GM08714 (cell line): ENCODE results near the gene IGF2BP1.

ENCODE experiments used
- H3K4me3 ChIP-seq: fragments of 200-500 bp; sonication (Bioruptor generic); 2 replicates; pipeline ENCODE4 v1.5.1; 2014; ENCODE audit warnings: mild to moderate bottlenecking, low read length, inconsistent platforms
- ZNF274 ChIP-seq: IDR thresholded peaks from 2 replicates; pipeline ENCODE4 v1.6.1; 2012; ENCODE audit warnings: mild to moderate bottlenecking, low read depth, low read length

The IGF2BP1 gene

DNA sequence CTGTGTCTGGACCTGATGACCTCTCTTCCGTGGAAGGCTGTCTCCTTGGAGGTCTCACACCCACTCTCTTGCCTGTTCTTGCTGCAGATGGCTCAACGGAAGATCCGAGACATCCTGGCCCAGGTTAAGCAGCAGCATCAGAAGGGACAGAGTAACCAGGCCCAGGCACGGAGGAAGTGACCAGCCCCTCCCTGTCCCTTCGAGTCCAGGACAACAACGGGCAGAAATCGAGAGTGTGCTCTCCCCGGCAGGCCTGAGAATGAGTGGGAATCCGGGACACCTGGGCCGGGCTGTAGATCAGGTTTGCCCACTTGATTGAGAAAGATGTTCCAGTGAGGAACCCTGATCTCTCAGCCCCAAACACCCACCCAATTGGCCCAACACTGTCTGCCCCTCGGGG, 52.1 kb downstream of the IGF2BP1 start:
- no peak overlapping the region for H3K4me3 ChIP-seq
- no peak for TF ChIP-seq ZNF274

DNA sequence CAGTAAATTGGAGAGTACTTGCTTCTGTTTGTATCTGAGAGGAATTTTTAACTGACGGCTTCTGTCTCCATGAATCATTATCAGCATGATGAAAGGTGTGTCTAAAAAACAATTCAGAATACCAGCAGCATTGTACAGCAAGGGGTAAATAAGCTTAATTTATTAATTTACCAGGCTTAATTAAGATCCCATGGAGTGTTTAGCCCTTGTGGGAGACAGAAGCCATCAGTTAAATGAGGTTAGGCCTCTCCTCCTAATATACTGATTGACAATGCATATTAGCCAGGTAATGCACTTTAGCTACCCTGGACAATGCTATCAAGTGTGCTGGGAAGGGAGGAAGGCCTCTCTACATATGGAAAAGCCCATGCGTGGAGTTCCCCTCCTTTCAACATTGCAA, 53.4 kb downstream of the IGF2BP1 start:
- H3K4me3 ChIP-seq, result no peak overlapping the region
- TF ChIP-seq ZNF274, result no peak

DNA sequence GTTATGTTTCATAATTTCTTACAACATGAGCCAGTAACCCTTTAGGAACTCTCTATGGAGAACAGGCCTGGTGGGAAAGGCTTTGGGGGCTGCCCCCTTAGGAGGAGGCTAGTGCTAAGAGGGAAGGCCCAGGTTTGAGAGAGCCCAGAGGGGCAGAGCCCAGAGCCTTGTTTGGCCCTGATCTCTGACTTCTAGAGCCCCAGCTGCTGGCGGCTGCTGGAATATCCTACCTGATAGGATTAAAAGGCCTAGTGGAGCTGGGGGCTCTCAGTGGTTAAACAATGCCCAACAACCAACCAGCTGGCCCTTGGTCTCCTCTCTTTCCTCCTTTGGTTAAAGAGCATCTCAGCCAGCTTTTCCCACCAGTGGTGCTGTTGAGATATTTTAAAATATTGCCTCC, 54.1 kb downstream of the IGF2BP1 start:
- H3K4me3 ChIP-seq, result no peak overlapping the region
- no peak for TF ChIP-seq ZNF274

DNA sequence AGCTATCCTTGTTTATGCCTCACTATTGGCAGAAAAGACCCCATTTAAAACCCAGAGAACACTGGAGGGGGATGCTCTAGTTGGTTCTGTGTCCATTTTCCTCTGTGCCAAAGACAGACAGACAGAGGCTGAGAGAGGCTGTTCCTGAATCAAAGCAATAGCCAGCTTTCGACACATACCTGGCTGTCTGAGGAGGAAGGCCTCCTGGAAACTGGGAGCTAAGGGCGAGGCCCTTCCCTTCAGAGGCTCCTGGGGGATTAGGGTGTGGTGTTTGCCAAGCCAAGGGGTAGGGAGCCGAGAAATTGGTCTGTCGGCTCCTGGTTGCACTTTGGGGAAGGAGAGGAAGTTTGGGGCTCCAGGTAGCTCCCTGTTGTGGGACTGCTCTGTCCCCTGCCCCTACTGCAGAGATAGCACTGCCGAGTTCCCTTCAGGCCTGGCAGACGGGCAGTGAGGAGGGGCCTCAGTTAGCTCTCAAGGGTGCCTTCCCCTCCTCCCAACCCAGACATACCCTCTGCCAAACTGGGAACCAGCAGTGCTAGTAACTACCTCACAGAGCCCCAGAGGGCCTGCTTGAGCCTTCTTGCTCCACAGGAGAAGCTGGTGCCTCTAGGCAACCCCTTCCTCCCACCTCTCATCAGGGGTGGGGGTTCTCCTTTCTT, 56.1 kb downstream of the IGF2BP1 start:
- no peak overlapping the region for H3K4me3 ChIP-seq
- TF ChIP-seq ZNF274, result no peak

DNA sequence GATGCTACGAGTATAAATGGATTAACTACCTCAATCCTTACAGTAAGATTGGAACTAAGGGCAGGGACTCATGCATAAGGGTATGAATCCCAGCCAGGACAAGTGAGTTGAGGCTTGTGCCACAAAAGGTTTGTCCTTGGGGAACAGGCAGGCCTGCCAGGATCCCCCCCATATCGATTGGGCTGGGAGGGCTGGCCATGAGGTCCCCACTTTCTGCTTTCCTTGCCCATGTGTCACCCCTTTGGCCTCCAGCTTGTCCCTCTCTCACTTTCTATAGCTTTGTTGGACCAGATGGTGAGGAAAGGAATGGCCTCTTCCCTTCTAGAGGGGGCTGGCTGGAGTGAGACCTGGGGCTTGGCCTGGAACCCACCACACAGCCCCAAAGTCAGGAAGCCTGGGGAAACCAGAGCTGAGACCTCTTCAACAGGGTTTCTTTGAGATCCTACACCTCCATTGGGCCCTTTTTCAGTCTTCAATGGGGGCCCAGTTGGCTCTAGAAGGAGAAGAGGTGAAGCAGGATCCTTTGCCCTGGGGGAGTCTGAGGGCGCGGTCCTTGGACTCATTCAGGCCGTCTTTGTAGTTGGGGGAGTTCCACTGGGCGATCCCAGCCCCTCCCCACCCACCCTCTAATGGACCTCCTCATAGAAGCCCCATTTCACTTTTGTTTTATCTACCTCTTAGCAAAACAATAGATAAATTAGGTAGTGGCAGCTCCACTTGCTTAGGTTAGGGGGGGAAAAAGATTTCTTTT, 57.3 kb downstream of the IGF2BP1 start:
- no peak for TF ChIP-seq ZNF274
- H3K4me3 ChIP-seq, result no peak overlapping the region

DNA sequence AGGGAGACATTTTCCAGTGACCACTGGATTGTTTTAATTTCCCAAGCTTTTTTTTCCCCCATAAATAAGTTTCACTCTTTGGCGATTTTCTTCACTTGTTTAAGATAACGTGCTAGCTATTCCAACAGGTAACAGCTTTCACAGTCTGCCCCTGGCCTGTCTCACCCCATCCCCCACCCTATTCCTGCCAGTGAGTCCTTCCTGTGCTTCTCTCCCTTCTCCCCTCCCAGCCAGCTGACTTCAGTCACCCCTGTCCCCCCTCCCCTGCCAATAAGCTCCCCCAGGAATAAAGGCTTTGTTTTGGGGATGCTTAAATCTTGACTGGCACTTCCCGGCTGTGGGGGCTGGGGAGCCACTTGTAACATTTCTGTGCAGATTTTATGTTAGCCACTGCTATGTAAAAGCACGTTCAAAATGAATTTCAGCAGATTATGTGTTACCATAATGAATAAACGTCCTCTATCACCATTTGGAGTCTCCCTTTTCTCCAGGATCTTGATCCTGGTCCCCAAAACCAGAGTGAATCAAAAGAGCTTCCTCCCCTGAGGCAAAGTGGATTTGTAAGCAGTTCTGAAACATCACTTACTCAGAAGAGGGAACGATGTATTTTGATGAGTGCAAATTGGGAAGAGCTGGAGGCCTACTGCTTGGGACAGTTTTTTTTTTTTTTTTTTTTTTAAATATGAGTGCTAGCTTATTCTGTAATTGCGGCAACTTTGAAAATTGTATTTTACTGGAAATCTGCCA, 58.2 kb downstream of the IGF2BP1 start:
- no peak for TF ChIP-seq ZNF274
- no peak overlapping the region for H3K4me3 ChIP-seq

DNA sequence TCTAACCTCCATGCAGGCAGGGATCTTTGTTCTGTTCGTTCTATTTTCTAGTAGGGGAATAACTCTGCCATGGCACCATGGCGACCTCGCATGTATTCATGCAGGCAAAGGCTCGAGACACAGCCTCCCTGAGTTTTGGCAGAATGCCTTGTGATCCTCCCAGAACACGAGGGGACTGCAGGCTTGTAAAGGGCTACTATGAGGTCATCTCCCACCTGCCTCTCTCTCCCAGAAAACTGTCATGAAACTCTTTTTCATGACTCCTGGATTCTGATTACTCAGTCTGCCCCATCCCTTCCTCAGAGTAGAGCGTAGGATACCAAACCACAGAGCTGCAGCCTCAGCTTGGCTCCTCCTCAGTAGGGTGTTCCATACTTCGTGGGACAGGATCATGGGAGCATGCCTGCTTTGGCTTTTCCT, 64.3 kb downstream of the IGF2BP1 start:
- no peak overlapping the region for H3K4me3 ChIP-seq
- TF ChIP-seq ZNF274, result no peak

DNA sequence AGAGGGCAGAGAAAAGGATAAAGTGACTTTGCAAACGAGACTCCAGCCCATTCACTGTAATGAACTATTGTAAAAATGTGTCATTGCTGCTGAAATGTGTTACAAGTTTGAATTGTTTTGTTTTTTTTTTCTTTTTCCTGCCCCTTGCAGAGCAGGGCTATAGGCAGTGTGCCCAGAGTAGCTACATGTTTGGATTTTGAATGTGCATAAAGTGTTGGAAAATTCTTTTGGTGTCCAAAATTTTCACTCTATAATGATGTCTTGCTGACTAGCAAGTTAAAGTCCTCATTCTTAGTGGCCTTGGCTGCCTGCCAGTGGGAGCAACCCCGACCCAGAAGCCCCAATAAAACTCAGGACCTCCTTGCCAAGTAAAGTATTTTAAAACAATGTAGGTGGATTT, 66.5 kb downstream of the IGF2BP1 start:
- no peak for TF ChIP-seq ZNF274

DNA sequence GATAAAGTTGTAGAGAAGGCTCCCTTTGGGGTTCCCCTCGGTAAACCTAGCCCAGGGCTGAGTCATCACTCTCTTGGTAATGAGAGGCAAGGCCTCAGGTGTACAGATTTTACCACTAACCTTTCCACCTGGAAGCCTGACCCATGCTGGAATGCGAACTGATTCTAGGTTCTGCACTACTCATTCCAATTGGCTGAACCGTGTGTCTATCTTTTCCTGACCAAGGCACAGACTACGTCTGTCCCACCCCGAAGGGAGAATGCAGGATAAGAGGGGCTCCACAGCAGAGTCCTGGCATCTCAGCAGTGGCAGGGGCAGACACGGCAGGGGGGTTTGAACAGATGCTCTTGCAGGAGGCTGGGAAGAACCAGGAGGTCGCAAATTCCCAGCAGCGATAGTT, 70.0 kb downstream of the IGF2BP1 start:
- no peak overlapping the region for H3K4me3 ChIP-seq
- TF ChIP-seq ZNF274, result no peak

More for the DNA sequence above, 66.5 kb downstream of the IGF2BP1 start:
- H3K4me3 ChIP-seq, result no peak overlapping the region

DNA sequence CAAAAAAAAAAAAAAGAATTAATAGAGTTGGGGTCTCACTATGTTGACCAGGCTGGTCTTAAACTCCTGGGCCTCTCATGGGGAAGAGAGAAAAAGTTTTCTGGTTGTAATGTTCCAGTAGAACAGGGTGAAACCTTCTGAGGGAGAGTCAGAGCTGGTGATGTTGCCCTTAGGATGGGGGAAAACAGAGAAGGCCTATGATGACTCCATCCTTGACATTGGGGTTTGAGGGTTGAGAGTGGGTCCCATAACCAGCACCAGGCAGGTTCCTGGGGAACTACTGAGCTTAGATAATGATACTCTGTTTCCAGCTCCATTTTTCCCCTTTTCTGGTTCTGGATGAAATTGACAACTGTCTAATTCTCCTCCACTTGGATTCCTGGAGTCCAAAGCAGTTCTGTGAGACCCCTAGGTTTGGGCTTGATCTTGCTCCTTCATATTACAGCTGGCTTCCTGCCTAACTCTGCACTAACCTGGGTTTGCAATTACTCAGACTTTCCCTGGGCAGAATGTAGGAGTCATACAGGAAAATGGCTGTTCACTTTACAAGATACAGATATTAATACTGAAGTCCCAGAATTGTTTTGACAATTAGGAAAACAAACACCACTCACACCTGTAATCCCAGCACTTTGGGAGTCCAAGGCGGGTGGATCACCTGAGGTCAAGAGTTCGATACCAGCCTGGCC, 72.5 kb downstream of the IGF2BP1 start:
- no peak for TF ChIP-seq ZNF274
- no peak overlapping the region for H3K4me3 ChIP-seq

DNA sequence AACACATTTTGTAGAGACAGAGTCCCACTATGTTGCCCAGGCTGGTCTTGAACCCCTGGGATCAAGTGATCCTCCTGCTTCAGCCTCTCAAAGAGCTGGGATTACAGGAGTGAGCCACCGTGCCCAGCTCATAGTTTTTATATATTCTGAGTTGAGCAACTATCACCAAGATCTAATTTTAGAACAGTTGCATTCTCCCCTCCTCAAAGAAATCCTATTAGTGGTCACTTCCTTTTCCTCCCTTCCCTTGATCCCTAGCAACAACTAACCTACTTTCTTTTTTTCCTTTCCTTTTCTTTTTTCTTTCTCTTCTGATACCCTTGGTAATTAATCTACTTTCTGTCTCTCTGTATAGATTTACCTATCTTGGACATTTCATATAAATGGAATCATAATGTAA, 73.9 kb downstream of the IGF2BP1 start:
- no peak overlapping the region for H3K4me3 ChIP-seq
- no peak for TF ChIP-seq ZNF274

DNA sequence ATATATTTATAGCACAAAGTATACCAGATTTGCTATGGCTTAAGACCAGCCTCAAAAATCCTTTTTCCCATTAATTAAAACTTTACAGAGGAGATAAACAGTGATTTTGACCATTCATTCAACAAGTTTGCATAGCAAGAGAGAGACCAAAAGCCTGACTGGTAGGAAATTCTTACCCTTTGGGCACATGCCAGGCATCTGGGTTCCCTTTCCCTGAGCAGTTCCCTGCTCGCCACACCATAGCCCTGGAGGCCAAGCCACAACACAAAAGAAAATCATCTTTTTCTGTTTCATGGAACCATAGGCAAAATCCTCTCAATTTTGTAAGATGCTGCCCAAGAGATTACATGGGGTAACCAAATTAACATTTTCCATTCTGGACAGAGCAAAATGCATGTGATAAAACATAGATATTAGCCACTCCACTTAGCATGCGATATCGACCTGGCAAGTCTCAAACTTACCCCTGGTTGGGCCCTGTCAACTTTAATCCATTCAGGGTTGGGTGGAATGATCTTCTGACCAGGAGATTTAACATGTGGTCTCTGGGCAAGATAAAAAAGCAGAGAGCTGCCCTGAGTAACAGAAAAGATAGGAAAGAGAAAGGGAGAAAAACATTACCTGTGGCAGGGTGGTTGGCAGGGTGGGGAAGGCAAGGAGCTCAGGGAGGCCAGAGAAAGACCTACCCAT, 77.8 kb downstream of the IGF2BP1 start:
- H3K4me3 ChIP-seq, result no peak overlapping the region
- no peak for TF ChIP-seq ZNF274

DNA sequence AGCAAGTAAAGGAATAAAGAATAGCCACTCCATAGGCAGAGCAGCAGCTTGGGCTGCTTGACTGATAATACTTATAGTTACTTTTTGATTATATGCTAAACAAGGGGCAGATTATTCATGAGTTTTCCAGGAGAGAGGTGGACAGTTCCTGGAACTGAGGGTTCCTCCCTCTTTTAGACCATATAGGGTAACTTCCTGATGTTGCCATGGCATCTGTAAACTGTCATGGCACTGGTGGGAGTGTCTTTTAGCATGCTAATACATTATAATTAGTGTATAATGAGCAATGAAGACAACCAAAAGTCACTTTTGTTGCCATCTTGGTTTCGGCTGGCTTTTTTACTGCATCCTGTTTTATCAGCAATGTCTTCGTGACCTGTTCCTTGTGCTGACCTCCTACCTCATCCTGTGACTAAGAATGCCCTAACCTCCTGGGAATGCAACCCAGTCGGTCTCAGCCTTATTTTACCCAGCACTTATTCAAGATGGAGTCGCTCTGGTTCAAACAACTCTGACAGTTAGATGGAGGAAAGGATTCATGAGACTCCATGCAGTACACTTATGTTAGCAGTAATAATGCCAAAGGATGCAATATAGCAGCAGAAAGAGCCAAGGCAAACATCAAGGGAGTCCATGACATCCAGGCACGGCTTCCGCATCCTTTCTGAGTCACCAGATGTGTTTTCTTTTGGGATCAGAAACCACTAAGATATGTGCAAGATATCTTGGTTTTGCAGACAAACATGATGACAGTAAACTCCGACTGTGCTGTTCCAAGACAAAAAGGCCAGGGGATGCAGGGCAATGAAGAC, 79.6 kb downstream of the IGF2BP1 start:
- no peak overlapping the region for H3K4me3 ChIP-seq
- TF ChIP-seq ZNF274, result no peak

DNA sequence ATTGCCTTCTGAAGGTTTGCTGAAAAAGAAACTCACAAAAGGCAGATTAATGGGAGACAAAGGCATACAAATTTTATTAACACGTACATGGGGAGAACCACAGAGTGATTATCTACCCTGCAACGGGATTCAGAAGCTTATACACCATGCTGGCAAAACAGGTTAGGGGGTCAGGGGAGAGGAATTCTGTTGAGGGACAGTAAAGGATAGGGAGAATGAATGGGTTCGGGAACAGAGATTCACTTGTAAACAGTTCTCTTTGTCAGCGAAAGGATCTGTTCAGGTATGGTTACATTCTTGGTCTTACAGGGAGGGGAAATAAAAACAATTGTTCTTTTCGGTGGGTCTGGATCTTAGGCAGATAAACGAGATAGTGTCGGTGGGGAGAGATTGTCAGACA, 81.1 kb downstream of the IGF2BP1 start:
- H3K4me3 ChIP-seq, result no peak overlapping the region
- no peak for TF ChIP-seq ZNF274
